SJCRH30 (cell line): ENCODE data around the gene KLK6. TPM values are rescaled to one million over a fixed set of nuclear protein-coding genes. Genes with fewer than 3 reads are reported as not detected.

Source experiments
- DNase-seq, 2 experiments: peaks; one replicate each; pipeline ENCODE4 v3.0.0-alpha.2; 2015 to 2020
- H3K27ac ChIP-seq: fragments of 250-450 bp; sonication (Bioruptor Pico); 2 replicates; pipeline ENCODE4 v1.5.1; 2020; ENCODE audit warnings: mild to moderate bottlenecking, moderate library complexity
- H3K27me3 ChIP-seq: fragments of 250-450 bp; sonication (Bioruptor Pico); 2 replicates; pipeline ENCODE4 v1.5.1; 2020; ENCODE audit warnings: mild to moderate bottlenecking, moderate library complexity
- H3K36me3 ChIP-seq: fragments of 250-450 bp; sonication (Bioruptor Pico); 2 replicates; pipeline ENCODE4 v1.5.1; 2020; ENCODE audit warnings: mild to moderate bottlenecking, moderate library complexity
- H3K4me1 ChIP-seq: fragments of 250-450 bp; sonication (Bioruptor Pico); 2 replicates; pipeline ENCODE4 v1.5.1; 2020; ENCODE audit warnings: mild to moderate bottlenecking, moderate library complexity
- H3K4me3 ChIP-seq: fragments of 250-450 bp; sonication (Bioruptor Pico); 2 replicates; pipeline ENCODE4 v1.5.1; 2020; ENCODE audit warnings: mild to moderate bottlenecking, moderate library complexity
- H3K9me3 ChIP-seq: fragments of 250-450 bp; sonication (Bioruptor Pico); replicated peaks from 2 replicates; pipeline ENCODE4 v1.5.1; 2020; ENCODE audit warnings: mild to moderate bottlenecking, moderate library complexity
- total RNA-seq: library from RNA; depleted of rRNA; stranded (reverse); fragments of >200 nt; shearing (Covaris generic); gene quantifications from 2 replicates; pipeline ENCODE4 v1.2.3, GENCODE V29; 2014

KLK6 gene
- total RNA-seq, 1 experiment from 2014 or later = not detected

DNA sequence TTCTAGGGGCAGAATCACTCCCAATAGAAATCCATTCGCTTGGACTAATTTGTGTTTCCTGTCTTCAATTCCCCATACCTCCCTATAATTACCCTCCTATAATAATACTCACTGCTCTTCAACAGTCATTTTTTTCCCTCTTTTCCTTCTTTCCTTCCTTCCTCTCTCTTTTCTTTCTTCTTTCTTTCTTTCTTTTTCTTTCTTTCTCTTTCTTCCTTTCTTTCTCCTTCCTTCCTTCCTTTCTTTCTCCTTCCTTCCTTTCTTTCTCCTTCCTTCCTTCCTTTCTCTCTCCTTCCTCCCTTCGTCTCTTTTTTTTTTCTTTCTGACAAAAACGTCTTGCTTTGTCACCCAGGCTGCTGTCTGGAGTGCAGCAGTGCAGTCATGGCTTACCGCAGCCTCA is 24.6 kb downstream of the KLK6 start:
- no peaks in the 10 kb centered on the region for H3K36me3 ChIP-seq
- no peaks in the 10 kb centered on the region for H3K9me3 ChIP-seq
- H3K27me3 ChIP-seq = no peaks in the 10 kb centered on the region
- no peak overlapping the region for H3K27ac ChIP-seq
- no peak overlapping the region for H3K4me3 ChIP-seq
- no peak for DNase-seq
- H3K4me1 ChIP-seq = no peaks in the 10 kb centered on the region

DNA sequence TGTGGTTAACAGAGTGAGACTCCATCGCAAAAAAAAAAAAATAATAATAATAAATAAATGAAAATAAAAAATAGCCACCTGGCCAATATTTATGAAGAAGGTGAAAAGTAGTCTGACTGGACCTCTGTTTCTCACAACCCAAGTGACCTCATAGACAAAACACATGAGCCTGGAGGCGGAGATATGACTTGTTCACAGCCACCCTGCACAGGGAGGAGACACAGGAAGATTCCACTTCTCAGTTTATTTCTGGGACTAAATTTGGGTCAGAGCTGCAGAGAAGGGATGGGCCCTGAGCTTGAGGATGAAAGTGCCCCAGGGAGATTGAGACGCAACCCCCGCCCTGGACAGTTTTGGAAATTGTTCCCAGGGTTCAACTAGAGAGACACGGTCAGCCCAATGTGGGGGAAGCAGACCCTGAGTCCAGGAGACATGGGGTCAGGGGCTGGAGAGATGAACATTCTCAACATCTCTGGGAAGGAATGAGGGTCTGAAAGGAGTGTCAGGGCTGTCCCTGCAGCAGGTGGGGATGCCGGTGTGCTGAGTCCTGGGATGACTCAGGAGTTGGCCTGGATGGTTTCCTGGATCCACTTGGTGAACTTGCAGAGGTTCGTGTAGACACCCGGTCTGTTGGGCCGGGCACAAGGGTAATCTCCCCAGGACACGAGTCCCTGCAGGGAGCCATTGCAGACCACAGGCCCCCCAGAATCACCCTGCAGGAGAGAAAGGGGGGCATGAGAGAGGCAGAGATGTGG is 26.1 kb downstream of the KLK6 start:
- Histone ChIP-seq H3K4me3 (no peak overlapping the region), H3K27me3 (no peaks in the 10 kb centered on the region), H3K9me3 (no peaks in the 10 kb centered on the region), H3K27ac (no peak overlapping the region), H3K36me3 (no peaks in the 10 kb centered on the region), H3K4me1 (no peaks in the 10 kb centered on the region)
- no peak for DNase-seq

DNA sequence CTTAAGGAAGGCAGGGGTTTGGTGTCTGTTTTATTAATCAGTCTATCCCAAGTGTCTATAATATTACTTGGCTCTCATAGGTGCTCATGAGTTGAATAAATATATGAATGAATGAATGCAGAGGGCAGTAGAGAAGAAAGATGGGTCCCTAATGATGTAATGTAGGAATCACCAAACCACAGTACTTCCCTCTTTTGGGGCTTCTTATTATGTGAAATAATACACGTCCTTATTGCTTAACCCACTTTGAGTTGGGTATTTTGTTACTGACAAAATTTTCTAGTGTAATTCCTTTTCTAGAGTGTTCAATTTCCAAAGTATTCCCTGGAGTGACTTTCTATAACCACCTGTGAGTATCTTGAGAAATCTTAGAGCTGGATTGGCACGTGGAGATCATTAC is 29.8 kb downstream of the KLK6 start:
- Histone ChIP-seq H3K27me3 (no peaks in the 10 kb centered on the region), H3K4me3 (no peak overlapping the region)

DNA sequence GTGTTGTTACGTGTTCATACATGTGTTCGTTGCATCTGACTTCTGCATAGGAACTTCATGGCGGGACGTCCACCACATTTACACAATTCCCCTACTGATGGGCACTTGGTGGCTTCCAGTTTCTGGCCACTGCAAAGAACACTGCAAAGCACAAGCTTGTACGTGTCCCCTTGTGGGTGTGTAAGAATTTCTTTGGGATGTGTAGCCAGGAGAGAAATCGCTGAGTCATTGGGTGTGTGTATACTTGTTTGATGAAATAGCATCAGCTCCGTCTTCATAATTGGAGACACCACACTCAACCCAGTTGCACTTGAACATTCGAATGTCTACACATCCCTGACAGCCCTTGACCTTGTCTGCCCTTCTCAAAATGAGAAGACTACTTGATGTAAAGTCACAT is 35.8 kb downstream of the KLK6 start:
- Histone ChIP-seq H3K36me3 (no peaks in the 10 kb centered on the region), H3K9me3 (no peaks in the 10 kb centered on the region), H3K4me3 (no peak overlapping the region), H3K27me3 (no peaks in the 10 kb centered on the region), H3K27ac (no peak overlapping the region), H3K4me1 (no peaks in the 10 kb centered on the region)
- DNase-seq = no peak

More for the DNA sequence above, 29.8 kb downstream of the KLK6 start:
- DNase-seq = no peak
- H3K9me3 ChIP-seq = no peaks in the 10 kb centered on the region
- no peaks in the 10 kb centered on the region for H3K4me1 ChIP-seq
- no peaks in the 10 kb centered on the region for H3K36me3 ChIP-seq
- no peak overlapping the region for H3K27ac ChIP-seq

DNA sequence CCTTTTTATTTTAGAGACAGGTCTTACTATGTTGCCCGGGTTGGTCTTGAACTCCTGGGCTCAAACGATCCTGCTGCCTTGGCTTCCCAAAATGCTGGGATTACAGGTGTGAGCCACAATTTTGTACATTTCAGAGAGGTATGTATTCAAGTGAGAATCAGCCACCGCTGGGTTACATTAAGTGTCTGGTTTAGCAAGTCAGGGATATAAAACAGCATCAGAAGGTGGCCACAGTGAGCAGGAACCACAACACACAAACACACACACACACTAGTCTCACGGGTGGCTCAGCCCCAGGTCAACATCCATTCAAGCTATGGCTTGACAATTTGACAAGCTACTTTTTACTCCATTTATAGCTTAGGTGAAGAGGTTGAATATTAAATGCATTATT is 36.7 kb downstream of the KLK6 start:
- no peaks in the 10 kb centered on the region for H3K9me3 ChIP-seq
- H3K36me3 ChIP-seq = no peaks in the 10 kb centered on the region
- no peak overlapping the region for H3K4me3 ChIP-seq
- H3K27me3 ChIP-seq = no peaks in the 10 kb centered on the region
- H3K4me1 ChIP-seq = no peaks in the 10 kb centered on the region
- H3K27ac ChIP-seq = no peak overlapping the region
- no peak for DNase-seq

GRCh38 chr19:50932018-50932689 is 37.2 kb downstream of the KLK6 start:
- Histone ChIP-seq H3K36me3 (no peaks in the 10 kb centered on the region), H3K27me3 (no peaks in the 10 kb centered on the region), H3K9me3 (no peaks in the 10 kb centered on the region), H3K4me1 (no peaks in the 10 kb centered on the region), H3K4me3 (no peak overlapping the region), H3K27ac (no peak overlapping the region)
- DNase-seq = no peak

DNA sequence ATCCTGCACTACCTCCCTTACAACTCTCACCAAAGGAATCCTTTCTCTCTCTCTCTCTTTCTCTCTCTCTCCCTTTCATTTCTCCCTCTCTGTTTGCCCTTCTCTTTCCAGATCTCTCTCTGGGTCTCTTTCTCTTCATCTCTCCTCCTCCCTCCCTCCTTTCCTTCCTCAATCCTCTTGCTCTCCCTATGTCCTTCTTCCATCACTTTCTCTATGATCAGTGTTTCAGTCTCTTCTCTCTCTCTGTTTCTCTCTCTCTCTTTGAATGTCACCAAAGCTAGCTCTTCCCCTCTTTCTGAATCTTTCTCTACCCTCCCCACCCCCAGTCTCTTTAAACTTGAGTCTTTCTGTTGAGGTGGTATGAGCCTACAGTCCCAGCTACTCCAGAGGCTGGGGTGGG is 38.4 kb downstream of the KLK6 start:
- Histone ChIP-seq H3K27me3 (no peaks in the 10 kb centered on the region), H3K4me3 (no peak overlapping the region), H3K4me1 (no peaks in the 10 kb centered on the region), H3K36me3 (no peaks in the 10 kb centered on the region), H3K27ac (no peak overlapping the region), H3K9me3 (no peaks in the 10 kb centered on the region)
- no peak for DNase-seq

GRCh38 chr19:50928831-50929230 is 40.6 kb downstream of the KLK6 start:
- Histone ChIP-seq H3K4me1 (no peaks in the 10 kb centered on the region), H3K9me3 (no peaks in the 10 kb centered on the region), H3K27ac (no peak overlapping the region), H3K36me3 (no peaks in the 10 kb centered on the region), H3K4me3 (no peak overlapping the region), H3K27me3 (no peaks in the 10 kb centered on the region)
- DNase-seq = no peak

- Histone ChIP-seq H3K36me3 (no peaks in the 10 kb centered on the region), H3K27me3 (no peaks in the 10 kb centered on the region), H3K9me3 (no peaks in the 10 kb centered on the region), H3K27ac (no peak overlapping the region), H3K4me1 (peaks cover 8% of the 10 kb centered on the region), H3K4me3 (no peak overlapping the region)
- DNase-seq = no peak
Measured at GRCh38 chr19:50926144-50926543, 43.2 kb downstream of the KLK6 start.

DNA sequence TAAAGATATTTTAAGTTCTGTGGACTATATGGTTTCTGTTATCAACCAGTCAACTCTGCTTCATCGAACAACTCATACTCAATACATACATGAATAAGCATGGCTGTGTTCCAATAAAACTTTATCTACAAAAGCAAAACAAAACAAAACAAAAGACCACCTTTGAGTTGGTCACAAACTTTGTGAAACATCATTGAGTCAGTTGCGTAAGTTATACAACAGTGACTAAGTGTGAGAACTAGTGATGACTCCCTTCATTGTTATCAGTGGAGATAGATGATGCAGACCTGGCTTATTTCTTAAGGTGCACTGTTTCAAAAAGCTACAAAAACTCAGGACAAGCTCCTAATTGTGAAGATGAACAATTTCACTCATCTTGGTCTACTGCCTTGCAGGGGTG is 43.7 kb downstream of the KLK6 start:
- no peaks in the 10 kb centered on the region for H3K9me3 ChIP-seq
- no peak for DNase-seq
- peaks cover 10% of the 10 kb centered on the region for H3K4me1 ChIP-seq
- H3K27me3 ChIP-seq = no peaks in the 10 kb centered on the region
- H3K27ac ChIP-seq = no peak overlapping the region
- no peaks in the 10 kb centered on the region for H3K36me3 ChIP-seq
- H3K4me3 ChIP-seq = no peak overlapping the region

GRCh38 chr19:50924586-50924985 is 44.8 kb downstream of the KLK6 start:
- Histone ChIP-seq H3K27me3 (no peaks in the 10 kb centered on the region), H3K4me3 (no peak overlapping the region), H3K36me3 (no peaks in the 10 kb centered on the region), H3K4me1 (peaks cover 16% of the 10 kb centered on the region), H3K9me3 (no peaks in the 10 kb centered on the region), H3K27ac (no peak overlapping the region)
- no peak for DNase-seq

DNA sequence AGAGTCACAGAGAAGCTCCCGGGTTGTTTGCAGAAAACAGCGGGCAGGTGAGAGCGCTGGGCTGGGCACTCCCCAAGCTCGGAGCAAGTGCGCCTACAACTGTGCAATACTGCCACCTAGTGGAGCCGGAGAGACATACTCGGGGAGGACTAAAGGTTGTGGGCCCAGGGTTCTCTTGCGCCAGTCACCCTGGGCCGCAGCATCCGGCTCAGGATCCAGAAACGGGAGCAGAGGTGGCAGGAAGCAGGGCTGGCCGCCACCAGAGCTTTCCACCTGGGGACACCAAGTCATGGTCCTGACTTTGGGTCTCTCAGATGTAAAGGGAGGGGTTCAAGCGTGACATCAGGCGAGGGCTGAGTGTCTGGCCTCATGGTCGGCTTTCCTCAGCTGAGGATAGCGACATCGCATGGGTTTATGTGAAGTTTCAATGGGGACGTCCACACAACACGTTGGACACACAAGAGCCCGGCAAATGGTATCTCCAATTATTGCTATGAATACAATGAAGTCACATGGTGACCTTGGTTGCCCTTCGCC is 47.0 kb downstream of the KLK6 start:
- H3K27ac ChIP-seq = peak overlapping the region; percentile 8; the same call in 1 of the 2 replicates
- H3K4me1 ChIP-seq = peaks cover 16% of the 10 kb centered on the region
- peak; percentile 84 to 93 for DNase-seq
- no peak overlapping the region for H3K4me3 ChIP-seq
- H3K36me3 ChIP-seq = no peaks in the 10 kb centered on the region
- H3K27me3 ChIP-seq = no peaks in the 10 kb centered on the region
- no peaks in the 10 kb centered on the region for H3K9me3 ChIP-seq

GRCh38 chr19:50921426-50922316 is 47.7 kb downstream of the KLK6 start:
- H3K4me3 ChIP-seq = no peak overlapping the region
- H3K36me3 ChIP-seq = no peaks in the 10 kb centered on the region
- peak; percentile 88 to 93 for DNase-seq
- peaks cover 16% of the 10 kb centered on the region for H3K4me1 ChIP-seq
- H3K27ac ChIP-seq = peak overlapping the region; percentile 36
- no peaks in the 10 kb centered on the region for H3K27me3 ChIP-seq
- no peaks in the 10 kb centered on the region for H3K9me3 ChIP-seq

DNA sequence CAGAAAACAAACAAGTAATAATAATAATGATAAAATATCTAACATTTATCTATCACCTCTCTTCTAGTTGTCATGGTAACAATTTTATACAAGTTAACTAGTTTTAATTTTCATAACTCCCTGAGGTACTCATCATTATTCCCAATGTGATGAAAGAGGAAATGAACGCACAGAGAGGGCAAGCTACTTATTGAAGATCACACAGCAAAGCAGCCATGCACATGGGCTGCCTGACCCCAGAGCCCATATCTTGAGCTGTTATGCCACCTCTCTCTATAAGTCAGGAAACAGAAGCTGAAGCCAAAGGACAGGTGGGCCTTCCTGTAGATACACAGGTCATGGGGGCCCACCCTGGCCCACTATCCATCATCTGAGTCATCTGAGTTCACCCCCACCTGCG is 53.3 kb downstream of the KLK6 start:
- H3K9me3 ChIP-seq = no peaks in the 10 kb centered on the region
- no peaks in the 10 kb centered on the region for H3K27me3 ChIP-seq
- H3K27ac ChIP-seq = no peak overlapping the region
- H3K4me1 ChIP-seq = peaks cover 26% of the 10 kb centered on the region
- H3K4me3 ChIP-seq = no peak overlapping the region
- DNase-seq = no peak
- H3K36me3 ChIP-seq = no peaks in the 10 kb centered on the region
